ENCODE data around the gene MTCL1. TPM values are rescaled to one million over a fixed set of nuclear protein-coding genes. Genes with fewer than 3 reads are reported as not detected.

The MTCL1 gene
- total and polyA plus RNA-seq, 2 of the 8 experiments (the other 6 are each of a cell fraction or from before 2014, with no cell fraction given): 16.6 to 60.8 TPM

Small RNA genes lying within 50 kb of the gene (small RNA-seq; reads per million reads assigned to genes)
- not detected for gene RF00019 (ENCODE audit: insufficient read depth)

Other genes starting within 250 kb of the MTCL1 start
- gene RAB12, start 96.1 kb upstream of the MTCL1 start, total RNA-seq (2021; fragmentation: NEBNext Ultra II Directional; extraction: Animal tissue kit (Norgen Biotek cat#: 25700)): 42.1 and 45.9 TPM in 2 replicates
- gene RAB12, start 96.1 kb upstream of the MTCL1 start, polyA plus RNA-seq (2011; rRNA removed): 11.6 and 19.7 TPM in 2 replicates